Coronary artery (tissue), 2 donors: ENCODE data around the gene NME4.
"Not testable (repeated sequence)": the region's sequence is repeated elsewhere in the genome, so short reads cannot be mapped to it uniquely, and the experiment has no call there.

Experiments used
- DNase-seq: peaks from one replicate; pipeline ENCODE4 v3.0.0-alpha.2; 2017; ENCODE audit warnings: low spot score
- H3K27ac ChIP-seq, 2 donors: fragments of 200-600 bp; sonication (generic); one replicate each; pipeline ENCODE4 v1.5.1; 2016 to 2019
- H3K4me3 ChIP-seq: fragments of 200-600 bp; sonication (generic); 2 replicates; pipeline ENCODE4 v1.5.1; 2016; ENCODE audit warnings: mild to moderate bottlenecking, moderate library complexity
- CTCF ChIP-seq: fragments of 200-600 bp; sonication (generic); IDR thresholded peaks from one replicate; pipeline ENCODE4 v1.5.1; 2019; ENCODE audit warnings: antibody characterized with exemption

Gene NME4

GRCh38 chr16:374616-374926 is 22.4 kb upstream of the NME4 start:
- TF ChIP-seq CTCF: no peak
- Histone ChIP-seq H3K27ac (no peak overlapping the region), H3K4me3 (no peak overlapping the region)
- no peak for DNase-seq

- Histone ChIP-seq H3K4me3 (no peak overlapping the region), H3K27ac (no peak overlapping the region)
- DNase-seq: no peak
- no peak for TF ChIP-seq CTCF
These were observed 21.8 kb upstream of the NME4 start for GRCh38 chr16:375212-375611.

- TF ChIP-seq CTCF: no peak
- DNase-seq: no peak
- no peak overlapping the region for H3K27ac ChIP-seq
- no peak overlapping the region for H3K4me3 ChIP-seq
These were observed 20.8 kb upstream of the NME4 start for GRCh38 chr16:375927-376816.

GRCh38 chr16:376817-377418 is 20.1 kb upstream of the NME4 start:
- no peak for DNase-seq
- no peak for TF ChIP-seq CTCF
- Histone ChIP-seq H3K4me3 (no peak overlapping the region), H3K27ac (no peak overlapping the region)

GRCh38 chr16:377419-377951 is 19.5 kb upstream of the NME4 start:
- DNase-seq: no peak
- Histone ChIP-seq H3K4me3 (no peak overlapping the region), H3K27ac (no peak overlapping the region)
- TF ChIP-seq CTCF: no peak

- not testable (repeated sequence) for H3K4me3 ChIP-seq, DNase-seq, H3K27ac ChIP-seq
These were observed 18.7 kb upstream of the NME4 start for GRCh38 chr16:378113-378820.

GRCh38 chr16:378821-379182 is 18.2 kb upstream of the NME4 start:
- TF ChIP-seq CTCF: no peak
- no peak overlapping the region for H3K4me3 ChIP-seq
- DNase-seq: no peak
- H3K27ac ChIP-seq: no peak overlapping the region
